DOHH2 (cell line): ENCODE data around the gene HIPK2.

ENCODE experiments used
- H3F3A ChIP-seq: fragments of 200-600 bp; sonication (generic), shearing (Covaris generic); 2 replicates; pipeline ENCODE4 v1.6.0; 2016; ENCODE audit warnings: antibody characterized with exemption, mild to moderate bottlenecking; ENCODE audit not compliant: control insufficient read depth, insufficient read depth
- H3K27ac ChIP-seq: fragments of 200-600 bp; sonication (generic); 2 replicates; pipeline ENCODE4 v1.5.1; 2014; ENCODE audit warnings: low read depth, mild to moderate bottlenecking, low read length, moderate library complexity
- H3K27me3 ChIP-seq: fragments of 200-600 bp; sonication (generic); 2 replicates; pipeline ENCODE4 v1.6.1; 2014; ENCODE audit warnings: mild to moderate bottlenecking, low read length, mixed read lengths; ENCODE audit not compliant: control insufficient read depth
- H3K36me3 ChIP-seq: fragments of 200-600 bp; sonication (generic); 2 replicates; pipeline ENCODE4 v1.6.1; 2014; ENCODE audit warnings: mild to moderate bottlenecking, low read length, moderate library complexity, mixed read lengths; ENCODE audit not compliant: control insufficient read depth
- H3K4me1 ChIP-seq: fragments of 200-600 bp; sonication (generic); 2 replicates; pipeline ENCODE4 v1.6.1; 2014; ENCODE audit warnings: mild to moderate bottlenecking, low read length, mixed read lengths; ENCODE audit not compliant: control insufficient read depth
- H3K4me2 ChIP-seq: fragments of 200-600 bp; sonication (generic); 2 replicates; pipeline ENCODE4 v1.6.0; 2014; ENCODE audit warnings: mild to moderate bottlenecking, low read length, moderate library complexity
- H3K4me3 ChIP-seq: fragments of 200-600 bp; sonication (generic); 2 replicates; pipeline ENCODE4 v1.5.1; 2014; ENCODE audit warnings: mild to moderate bottlenecking, low read length, mixed read lengths
- H3K79me2 ChIP-seq: fragments of 200-600 bp; sonication (generic); 2 replicates; pipeline ENCODE4 v1.6.1; 2014; ENCODE audit warnings: mild to moderate bottlenecking, low read length, mixed read lengths; ENCODE audit not compliant: control insufficient read depth
- H3K9me2 ChIP-seq: fragments of 200-600 bp; sonication (generic); replicated peaks from 2 replicates; pipeline ENCODE4 v1.6.1; 2014; ENCODE audit warnings: mild to moderate bottlenecking, low read length, mixed read lengths; ENCODE audit not compliant: control insufficient read depth
- H3K9me3 ChIP-seq: fragments of 200-600 bp; sonication (generic); 2 replicates; pipeline ENCODE4 v1.6.1; 2014; ENCODE audit warnings: antibody characterized with exemption, low read length, mixed read lengths; ENCODE audit not compliant: control insufficient read depth, insufficient read depth
- H4K20me1 ChIP-seq: fragments of 200-600 bp; sonication (generic); 2 replicates; pipeline ENCODE4 v1.6.0; 2014; ENCODE audit warnings: low read depth, mild to moderate bottlenecking, antibody characterized with exemption, low read length, moderate library complexity; ENCODE audit not compliant: control insufficient read depth, insufficient read depth
- CTCF ChIP-seq: fragments of 200-600 bp; sonication (generic); IDR thresholded peaks from one replicate; pipeline ENCODE4 v1.5.1; 2014; ENCODE audit warnings: antibody characterized with exemption, mild to moderate bottlenecking, low read depth, low read length; ENCODE audit not compliant: poor library complexity, severe bottlenecking
- EZH2phosphoT487 ChIP-seq: fragments of 200-600 bp; sonication (generic); IDR thresholded peaks from 2 replicates; pipeline ENCODE4 v1.6.1; 2017; ENCODE audit warnings: borderline replicate concordance, mild to moderate bottlenecking, antibody characterized with exemption, low read length, moderate library complexity, mixed read lengths

HIPK2 gene

GRCh38 chr7:139631520-139632031 lies 146.2 kb downstream of the HIPK2 start:
- Histone ChIP-seq H3K4me3 (no peak overlapping the region), H3K27me3 (no peaks in the 10 kb centered on the region), H3K36me3 (no peaks in the 10 kb centered on the region), H3K4me1 (peaks cover 7% of the 10 kb centered on the region), H3K4me2 (no peak overlapping the region), H3K9me2 (no peaks in the 10 kb centered on the region), H3F3A (no peaks in the 10 kb centered on the region), H3K9me3 (no peaks in the 10 kb centered on the region), H3K27ac (no peak overlapping the region), H3K79me2 (no peaks in the 10 kb centered on the region), H4K20me1 (no peaks in the 10 kb centered on the region)
- no peak for TF ChIP-seq CTCF
- TF ChIP-seq EZH2phosphoT487: no peak

GRCh38 chr7:139630643-139631519 lies 146.9 kb downstream of the HIPK2 start:
- Histone ChIP-seq H3K27me3 (no peaks in the 10 kb centered on the region), H3K4me2 (no peak overlapping the region), H3K4me3 (no peak overlapping the region), H3K79me2 (no peaks in the 10 kb centered on the region), H3F3A (no peaks in the 10 kb centered on the region), H3K27ac (no peak overlapping the region), H3K4me1 (peaks cover 7% of the 10 kb centered on the region), H4K20me1 (no peaks in the 10 kb centered on the region), H3K9me3 (no peaks in the 10 kb centered on the region), H3K9me2 (no peaks in the 10 kb centered on the region), H3K36me3 (no peaks in the 10 kb centered on the region)
- TF ChIP-seq CTCF (no peak), EZH2phosphoT487 (no peak)

GRCh38 chr7:139629392-139630082 lies 148.3 kb downstream of the HIPK2 start:
- H3K4me1 ChIP-seq: peaks cover 7% of the 10 kb centered on the region
- no peak overlapping the region for H3K4me3 ChIP-seq
- H3K36me3 ChIP-seq: no peaks in the 10 kb centered on the region
- no peaks in the 10 kb centered on the region for H3K9me2 ChIP-seq
- H3K27me3 ChIP-seq: no peaks in the 10 kb centered on the region
- TF ChIP-seq CTCF (no peak), EZH2phosphoT487 (no peak)
- no peak overlapping the region for H3K27ac ChIP-seq
- H3K9me3 ChIP-seq: no peaks in the 10 kb centered on the region
- no peaks in the 10 kb centered on the region for H3F3A ChIP-seq
- H3K79me2 ChIP-seq: no peaks in the 10 kb centered on the region
- H4K20me1 ChIP-seq: 0 out of 2 replicates have a peak, but pooled peaks cover 4% of the 10 kb centered on the region
- H3K4me2 ChIP-seq: no peak overlapping the region
